Thyroid gland (tissue), 4 donors: ENCODE data around the gene S100Z.

Experiments
- POLR2A ChIP-seq, 2 donors: fragments of 450-650 bp; IDR thresholded peaks; one replicate each; pipeline ENCODE4 v1.6.1; 2017; ENCODE audit warnings: antibody characterized with exemption in 2 of 2, mild to moderate bottlenecking in 2 of 2, moderate library complexity in 1 of 2
- TF ChIP-seq, protein P1 (sequence below), 6 experiments: fragments of 200-600 bp in 3 of 6; fragments of 450-650 bp in 3 of 6; sonication (generic) in 3 of 6; IDR thresholded peaks; one replicate each; pipeline ENCODE4 v1.5.1; 2016 to 2019; ENCODE audit warnings: antibody characterized with exemption in 6 of 6, mild to moderate bottlenecking in 2 of 6, inconsistent platforms in 1 of 6, moderate library complexity in 1 of 6

DNA sequence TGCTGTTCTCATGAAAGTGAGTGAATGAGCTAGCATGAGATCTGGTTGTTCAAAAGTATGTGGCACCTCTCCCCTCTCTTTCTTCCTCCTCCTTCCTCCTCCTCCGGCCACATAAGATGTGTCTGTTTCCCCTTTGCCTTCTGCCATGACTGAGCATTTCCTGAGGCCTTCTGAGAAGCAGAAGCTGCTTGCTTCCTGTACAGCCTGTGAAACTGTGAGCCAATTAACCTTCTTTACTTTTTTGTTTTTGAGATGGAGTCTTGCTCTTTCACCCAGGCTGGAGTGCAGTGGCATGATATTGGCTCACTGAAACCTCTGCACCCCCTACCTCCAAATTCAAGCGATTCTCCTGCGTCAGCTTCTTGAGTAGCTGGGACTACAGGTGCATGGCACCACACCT lies 6.1 kb downstream of the S100Z start:
- TF ChIP-seq, protein P1, sequence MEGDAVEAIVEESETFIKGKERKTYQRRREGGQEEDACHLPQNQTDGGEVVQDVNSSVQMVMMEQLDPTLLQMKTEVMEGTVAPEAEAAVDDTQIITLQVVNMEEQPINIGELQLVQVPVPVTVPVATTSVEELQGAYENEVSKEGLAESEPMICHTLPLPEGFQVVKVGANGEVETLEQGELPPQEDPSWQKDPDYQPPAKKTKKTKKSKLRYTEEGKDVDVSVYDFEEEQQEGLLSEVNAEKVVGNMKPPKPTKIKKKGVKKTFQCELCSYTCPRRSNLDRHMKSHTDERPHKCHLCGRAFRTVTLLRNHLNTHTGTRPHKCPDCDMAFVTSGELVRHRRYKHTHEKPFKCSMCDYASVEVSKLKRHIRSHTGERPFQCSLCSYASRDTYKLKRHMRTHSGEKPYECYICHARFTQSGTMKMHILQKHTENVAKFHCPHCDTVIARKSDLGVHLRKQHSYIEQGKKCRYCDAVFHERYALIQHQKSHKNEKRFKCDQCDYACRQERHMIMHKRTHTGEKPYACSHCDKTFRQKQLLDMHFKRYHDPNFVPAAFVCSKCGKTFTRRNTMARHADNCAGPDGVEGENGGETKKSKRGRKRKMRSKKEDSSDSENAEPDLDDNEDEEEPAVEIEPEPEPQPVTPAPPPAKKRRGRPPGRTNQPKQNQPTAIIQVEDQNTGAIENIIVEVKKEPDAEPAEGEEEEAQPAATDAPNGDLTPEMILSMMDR (IDR thresholded peaks at IDR 0.05), result no peak
- TF ChIP-seq POLR2A (IDR thresholded peaks at IDR 0.05), result no peak
